HG03095 (cell line): ENCODE data around the gene MYO5A.
A peak's percentile ranks its signal among the peaks of the same experiment; 100 is the strongest.

ENCODE experiments used
- ATAC-seq: cut with Tn5 transposase; IDR thresholded peaks from one replicate; pipeline ENCODE4 v1.9.1; 2021; ENCODE audit warnings: moderate library complexity; ENCODE audit not compliant: unreplicated experiment

The MYO5A gene

DNA sequence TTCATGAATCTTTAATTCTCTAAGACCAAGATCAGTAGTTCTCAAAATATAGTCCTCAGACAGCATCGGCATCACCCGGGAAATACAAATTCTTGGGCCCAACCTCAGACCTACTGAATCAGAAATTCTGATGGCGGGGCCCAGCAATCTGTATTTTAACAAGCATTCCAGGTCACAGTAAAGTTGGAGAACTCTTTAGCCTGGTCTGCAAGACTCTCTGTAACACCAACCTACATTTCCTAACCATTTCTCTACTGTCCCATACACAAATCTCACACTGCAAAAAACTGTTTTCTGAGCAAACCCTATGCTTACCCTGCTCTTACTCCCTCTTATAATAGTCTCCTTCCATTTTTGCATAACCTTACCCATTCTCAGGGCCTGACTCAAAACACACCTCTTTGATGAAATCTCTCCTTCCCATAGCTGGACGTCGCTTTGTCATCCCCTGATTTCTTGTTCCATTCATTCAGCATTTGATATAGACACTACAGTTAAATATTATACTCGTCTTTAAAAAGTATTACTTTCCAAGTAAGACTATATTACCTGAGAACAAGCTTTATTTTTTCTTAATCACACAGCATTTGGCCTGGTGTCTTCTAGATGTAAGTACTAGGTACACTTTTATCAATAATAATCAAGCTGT is 149.8 kb downstream of the MYO5A start:
- peak; percentile 47 for ATAC-seq

DNA sequence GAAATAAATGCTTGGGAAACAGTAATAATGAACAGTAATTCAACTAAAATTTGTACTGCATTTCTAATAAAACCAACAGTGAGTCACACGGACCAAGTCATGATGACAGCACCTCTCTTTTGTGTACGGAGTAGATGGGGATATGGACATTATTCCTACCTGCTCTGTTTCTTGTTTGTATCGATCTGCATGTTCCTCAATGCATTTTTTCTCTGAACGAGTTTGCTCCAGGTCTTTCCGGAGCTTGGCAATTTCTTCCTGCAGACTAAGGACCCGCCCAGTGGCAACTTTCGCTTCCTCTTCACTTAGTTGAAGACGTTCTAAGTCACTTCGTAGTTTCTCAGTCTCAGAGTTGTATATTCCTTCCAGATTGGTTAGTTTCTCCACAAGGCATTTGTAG is 158.7 kb downstream of the MYO5A start:
- ATAC-seq: peak; percentile 61

DNA sequence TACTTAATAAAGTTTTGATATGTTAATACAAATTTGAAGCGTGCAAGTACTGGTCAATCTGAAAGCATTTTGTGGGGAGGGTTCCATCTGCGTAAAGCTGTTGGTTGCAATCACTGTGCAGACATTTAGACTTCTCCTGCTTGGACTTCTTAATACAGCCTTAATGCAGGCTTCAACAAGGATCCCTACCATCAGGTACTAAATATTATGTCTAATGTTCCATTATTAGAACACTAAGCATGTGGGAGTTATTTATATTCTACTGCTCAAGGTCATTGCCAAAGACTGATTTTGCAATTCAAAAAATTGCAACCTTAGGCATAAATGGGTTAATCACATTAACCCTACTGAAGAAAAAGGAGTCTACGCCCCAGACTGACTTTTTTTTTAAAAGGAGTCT is 159.2 kb downstream of the MYO5A start:
- ATAC-seq: no peak

DNA sequence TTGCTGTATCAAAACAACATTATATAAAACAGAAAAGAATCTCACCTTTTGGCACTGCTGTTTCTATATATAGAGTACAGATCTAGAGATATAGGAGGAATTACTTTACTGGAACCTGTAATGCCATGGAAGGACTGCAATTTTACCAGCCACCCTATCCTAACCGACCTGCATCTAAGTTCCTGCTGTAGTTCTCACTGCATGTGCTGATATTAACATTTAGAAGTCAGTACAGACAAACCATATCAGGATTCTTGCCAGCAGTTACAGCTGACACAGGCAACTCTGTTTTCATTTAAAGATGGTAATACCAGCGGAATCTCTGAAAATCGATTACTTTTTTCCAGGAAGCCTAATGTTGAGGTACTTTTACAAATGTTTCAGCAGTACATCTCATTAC is 159.7 kb downstream of the MYO5A start:
- no peak for ATAC-seq

DNA sequence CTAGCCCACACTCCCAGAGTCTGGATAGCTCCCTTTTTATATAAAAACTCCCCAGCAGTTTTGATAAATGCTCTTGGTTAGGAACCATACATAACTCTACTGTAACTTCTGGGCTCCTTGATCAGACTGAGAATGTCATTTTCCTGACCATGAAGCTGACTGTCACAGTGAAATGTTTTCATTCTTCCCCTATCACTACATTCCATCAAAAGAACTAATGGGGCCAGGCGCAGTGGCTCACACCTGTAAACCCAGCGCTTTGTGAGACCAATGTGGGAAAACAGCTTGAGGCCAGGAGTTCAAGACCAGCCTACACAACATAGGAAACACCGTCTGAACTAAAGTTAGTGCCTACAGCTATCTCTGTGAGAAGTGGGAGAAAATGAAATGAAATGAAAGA is 160.3 kb downstream of the MYO5A start:
- no peak for ATAC-seq

DNA sequence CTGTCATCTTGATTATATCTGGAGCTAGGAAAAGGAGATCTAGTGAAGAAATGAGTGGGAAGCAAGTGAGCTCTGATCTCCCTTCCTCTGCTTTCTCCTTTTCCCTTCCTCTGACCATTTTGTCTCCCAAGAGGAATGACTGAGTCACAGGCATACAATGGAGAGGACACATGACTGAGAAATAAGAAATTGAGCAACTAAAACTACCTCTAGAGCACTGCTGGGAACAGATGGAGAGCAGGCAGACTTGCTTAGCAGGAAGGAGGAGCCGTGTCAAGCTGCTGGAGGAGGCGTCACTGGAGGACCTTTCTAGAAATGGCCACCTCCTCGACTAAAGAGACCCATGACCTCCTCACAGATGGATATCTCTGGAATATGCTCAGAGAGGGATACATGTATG is 166.2 kb downstream of the MYO5A start:
- no peak for ATAC-seq

DNA sequence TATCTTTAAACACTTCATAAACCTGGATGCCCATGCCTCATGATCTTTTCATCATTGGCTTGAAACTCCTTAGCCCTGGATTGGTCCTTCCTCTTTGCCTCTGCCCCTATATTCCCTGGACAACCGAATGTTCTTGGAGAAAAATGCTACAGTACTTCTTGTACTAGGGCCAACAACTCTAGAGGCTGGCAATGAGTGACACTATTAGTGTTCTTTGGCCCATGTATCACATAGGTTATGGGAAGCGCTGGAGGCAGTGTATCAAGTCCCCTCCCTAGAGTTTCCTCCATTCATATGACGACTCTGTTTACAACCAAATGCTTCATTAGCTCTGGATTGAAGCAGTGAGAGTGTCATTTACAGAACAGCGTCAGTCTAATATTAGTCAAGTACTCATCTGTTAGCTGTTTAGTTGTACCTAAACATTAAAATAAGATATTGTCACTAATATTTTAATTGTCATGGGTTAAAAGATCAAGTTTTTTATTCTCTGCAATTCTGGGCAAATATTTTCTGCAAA is 166.6 kb downstream of the MYO5A start:
- no peak for ATAC-seq

DNA sequence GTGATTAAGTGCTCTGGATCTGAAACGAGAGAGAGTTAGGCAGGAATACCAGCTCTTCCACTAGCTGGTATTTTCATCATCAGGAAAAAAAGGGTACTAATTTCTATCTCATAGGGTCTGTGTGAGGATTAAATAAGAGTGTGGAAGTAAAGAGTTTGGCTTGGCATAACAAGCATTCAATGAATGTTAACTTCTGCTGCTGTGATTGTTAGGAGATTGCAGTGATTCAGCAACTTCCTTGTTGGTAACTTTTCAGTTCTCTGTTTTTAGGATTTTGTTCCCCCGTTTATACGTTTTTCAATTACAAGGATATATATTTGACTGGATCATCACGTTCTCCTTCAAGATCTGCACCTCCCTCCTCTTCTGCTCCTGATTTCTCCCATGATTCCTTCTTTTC is 167.2 kb downstream of the MYO5A start:
- ATAC-seq: no peak

DNA sequence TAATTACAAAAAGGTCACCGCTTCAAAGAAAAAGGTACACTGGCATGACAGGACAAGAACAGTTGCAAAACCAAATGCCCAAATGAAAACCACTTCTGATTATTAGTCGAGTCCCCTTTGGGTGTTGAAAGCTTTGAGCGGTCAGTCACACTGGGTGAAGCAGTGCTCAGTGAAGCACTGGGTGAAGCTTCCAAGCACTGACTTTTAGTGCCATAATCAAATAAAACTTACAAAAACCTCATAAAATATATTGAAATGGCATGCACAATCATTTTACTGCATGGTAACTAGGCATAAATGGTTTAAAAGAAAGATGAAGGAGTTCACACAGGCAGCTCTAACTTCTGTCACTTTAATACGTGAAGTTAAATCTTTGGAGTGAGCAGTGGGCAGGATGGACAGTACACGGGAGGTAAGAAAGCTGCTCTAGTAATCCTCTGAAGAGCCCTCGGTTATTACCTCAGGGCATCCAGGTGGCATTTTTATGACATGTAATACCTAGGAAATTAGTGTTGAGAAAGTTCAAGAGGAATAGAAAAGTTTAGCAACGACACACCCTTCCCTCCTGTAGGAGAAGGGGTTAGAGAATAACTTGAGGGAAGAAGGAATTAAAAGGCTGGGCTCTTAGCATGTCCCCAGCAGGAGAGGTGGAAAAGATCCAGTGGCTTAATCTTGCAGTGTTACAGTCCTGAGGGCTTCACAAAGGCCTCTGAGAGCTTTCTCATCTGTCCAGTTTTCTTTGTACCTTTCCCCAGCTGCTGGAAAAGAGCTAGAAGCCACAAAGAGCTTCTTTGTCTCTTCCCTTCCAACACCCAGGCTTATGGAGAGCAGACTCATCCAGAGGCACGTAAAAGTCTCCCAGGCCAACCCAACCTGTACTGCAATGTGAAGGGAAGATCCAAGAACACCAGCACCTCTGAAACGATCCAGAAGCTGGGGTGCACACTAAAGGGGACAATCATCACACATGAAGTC is 168.2 kb downstream of the MYO5A start:
- ATAC-seq: no peak

DNA sequence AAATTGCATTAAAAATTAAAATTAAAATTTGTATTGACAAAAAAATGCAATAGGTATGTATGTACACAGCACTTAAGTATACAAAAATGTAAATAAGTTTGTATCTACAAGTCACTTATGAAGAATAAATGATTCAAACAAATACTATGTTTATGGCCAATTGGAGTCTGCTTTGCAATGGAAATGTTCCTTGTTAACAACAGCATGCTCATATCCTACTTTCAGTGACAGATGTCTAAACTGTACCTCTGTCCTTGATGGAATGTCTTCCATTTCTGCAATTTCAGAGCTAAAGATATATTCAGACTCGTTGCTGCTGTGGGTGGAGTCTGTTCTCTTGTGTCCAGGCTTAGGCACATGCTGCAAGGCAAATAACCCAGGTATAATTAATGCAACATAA is 169.0 kb downstream of the MYO5A start:
- ATAC-seq: no peak

DNA sequence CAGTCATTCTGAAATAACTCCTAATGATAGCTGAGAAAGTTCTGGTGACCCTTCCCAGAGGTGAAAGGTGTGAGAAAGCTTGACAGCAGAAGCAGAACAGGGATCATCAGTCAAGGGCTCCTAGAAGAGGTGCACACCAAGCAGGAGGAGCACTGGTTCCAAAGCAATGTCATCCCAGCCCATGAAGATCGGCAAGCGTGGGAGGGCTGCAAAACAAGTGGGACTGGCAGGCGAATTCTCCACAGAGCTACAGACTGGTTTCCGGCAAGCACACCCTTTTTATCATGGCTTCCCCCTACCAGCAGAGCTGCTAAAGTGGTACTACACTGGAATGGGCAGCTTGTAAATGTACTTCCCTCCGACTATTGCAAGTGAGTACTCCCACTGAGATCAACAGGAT is 170.7 kb downstream of the MYO5A start:
- no peak for ATAC-seq

DNA sequence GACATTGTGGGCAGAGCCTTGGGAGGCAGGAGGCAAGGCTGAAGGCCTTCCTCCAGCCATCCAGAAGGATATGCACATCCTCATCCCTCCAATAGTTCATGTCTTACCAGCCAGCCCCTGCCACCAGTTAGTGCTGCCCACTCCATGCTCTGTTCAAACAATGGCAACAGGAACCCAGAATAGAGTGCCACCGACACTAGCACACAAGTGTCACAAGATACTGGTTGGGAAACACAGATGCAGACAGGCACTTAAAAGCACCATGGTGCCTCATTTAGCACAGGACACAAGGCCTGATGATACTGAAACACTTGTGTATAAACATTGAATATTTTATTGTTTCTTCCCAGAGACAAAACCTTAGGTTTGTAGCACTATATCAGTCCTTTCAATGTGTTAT is 176.6 kb downstream of the MYO5A start:
- ATAC-seq: no peak

DNA sequence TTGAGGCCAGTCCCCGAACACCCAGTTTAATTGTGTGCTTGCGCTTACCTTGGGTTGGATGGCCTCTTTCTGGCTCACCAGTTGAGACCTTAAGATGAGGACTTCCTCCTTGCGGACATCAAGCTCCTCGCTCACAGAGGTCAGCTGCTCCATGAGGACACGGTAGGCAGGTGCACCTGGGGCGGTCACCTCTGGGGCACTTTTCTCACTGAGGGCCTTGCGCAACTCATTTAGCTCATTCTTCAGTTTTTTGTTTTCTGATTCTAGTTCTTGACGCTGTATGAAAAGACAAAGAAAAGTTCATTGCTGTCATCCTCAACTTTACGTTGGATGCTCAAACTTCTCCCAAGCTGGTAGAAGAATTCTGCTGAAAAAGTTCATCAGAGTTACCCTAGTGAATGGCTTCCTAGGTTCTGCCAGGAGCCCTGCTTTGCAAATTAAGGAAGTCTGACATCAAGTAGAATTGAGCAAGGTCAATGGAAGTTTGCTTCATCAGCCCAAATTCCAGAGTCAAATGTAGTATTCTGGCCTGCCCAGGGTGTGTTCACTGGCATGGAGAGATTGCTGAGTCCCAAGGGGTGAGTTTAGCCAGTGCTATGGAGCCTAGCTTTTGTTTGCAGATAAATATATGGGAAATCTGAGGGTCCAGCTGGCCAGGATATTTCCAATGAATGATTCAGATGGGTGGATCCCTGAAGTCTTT is 177.3 kb downstream of the MYO5A start:
- ATAC-seq: no peak

DNA sequence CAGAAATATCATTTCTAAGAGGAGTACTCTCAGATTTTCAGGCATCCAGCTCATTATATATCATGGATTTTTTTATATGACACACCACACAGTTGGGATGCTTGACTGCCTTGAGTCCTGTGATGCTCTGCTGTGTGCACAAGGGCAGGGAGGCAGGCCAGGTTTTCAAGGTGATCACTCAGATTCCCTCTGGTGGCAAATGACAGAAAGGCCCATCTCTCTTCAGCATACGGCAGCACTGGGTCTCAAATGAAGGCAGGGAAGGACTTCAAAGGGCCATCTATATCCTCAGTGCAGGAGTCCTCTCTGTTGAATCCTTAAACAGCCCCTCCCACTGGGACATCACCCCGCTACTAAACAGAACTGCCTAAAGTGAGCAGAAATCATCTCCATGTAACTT is 178.3 kb downstream of the MYO5A start:
- ATAC-seq: no peak

DNA sequence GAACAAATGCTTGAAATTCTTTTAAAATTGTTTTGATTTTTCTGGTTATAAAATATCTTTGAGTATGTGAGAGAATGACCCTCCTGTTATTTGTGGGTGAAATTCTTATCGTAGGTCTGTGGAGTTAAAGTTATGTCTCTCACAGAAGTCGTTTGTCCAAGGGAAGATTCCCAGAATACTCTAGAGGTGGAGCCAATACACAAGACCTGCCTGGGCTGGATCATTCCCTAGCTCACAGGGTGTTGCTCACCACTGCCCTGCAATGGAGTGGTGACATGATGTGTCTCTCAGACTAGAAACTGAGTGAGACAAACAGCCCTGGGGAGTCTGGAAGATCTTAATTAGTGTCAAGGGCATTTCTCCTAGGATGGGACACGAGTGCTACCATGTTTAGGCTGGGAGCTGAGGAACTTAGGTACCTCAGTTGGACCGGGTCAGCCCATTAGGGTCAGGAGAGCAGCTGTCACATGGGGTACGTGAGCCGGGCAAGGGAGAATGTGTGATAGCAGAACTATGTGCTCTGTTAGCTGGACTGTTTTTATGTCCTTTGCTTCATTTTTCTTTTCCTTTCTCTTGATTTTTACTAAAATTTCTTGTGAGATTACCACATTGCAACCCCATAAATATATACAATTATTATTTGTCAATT is 179.5 kb downstream of the MYO5A start:
- no peak for ATAC-seq

DNA sequence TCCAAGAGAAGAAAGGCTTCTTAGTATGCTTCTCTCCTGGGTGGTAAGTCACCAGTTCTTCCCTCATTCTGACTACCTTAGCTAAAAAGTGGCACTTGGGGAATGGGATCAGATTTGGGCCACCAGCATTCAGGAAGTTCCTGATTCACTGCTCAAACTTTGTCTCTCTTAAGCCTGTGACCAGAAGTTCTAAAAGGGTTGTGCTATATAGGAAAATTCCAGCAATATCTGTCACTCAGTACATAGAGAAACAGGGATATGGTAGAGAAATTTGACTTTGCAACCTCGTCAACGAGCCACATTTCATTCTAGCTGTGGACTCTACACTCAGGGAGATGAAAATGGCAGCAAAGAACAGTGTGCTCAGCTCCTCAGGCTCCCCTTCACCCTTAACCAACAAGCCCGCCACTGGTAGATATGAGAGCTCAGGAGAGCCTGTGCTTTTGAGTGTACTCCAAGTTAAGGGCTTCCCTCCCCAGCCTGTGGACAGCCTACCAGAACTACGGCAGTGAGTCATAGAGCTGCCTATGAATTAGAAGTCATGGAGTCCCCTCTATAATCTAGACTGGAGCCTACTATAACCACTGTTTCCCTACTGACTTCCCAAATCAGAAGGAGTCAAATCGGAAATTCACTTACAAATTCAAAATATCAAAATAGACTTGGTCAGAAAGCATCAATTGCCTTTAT is 180.5 kb downstream of the MYO5A start:
- ATAC-seq: no peak

DNA sequence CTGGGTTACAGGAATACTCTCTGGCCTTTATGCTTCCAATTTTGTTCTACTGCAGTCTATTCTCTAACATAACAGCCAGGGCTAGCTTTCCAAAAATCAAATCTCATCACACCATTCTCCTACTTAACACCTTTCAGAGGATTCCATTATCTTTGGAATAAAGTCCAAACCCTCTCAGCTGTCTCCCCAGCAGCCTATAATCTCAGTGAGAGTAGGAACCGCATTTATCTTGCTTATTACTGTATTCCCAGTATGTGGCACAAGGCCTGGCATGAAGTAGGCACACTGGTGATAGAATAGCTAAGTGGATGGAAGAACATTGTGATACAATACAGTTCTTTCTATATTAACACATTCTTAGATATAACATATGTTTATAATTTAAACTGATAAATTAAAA is 184.1 kb downstream of the MYO5A start:
- ATAC-seq: no peak

DNA sequence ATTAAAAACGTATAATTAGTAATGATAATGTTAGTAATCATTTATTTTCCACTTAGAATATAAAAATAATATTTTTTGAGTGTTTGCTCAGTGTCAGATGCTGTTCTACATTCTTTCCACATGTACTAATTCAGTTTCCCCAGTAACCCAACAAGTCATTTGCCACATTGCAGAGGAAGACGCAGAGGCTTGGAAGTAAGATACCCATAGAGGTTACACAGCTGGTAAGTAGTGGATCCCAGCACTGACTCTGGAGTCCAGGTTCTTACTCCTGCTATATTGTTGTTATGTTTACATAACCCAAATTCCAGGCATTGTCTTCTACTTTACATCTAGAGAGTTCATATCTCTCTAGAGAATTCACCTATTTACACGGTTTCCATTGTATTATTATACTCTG is 184.8 kb downstream of the MYO5A start:
- no peak for ATAC-seq

DNA sequence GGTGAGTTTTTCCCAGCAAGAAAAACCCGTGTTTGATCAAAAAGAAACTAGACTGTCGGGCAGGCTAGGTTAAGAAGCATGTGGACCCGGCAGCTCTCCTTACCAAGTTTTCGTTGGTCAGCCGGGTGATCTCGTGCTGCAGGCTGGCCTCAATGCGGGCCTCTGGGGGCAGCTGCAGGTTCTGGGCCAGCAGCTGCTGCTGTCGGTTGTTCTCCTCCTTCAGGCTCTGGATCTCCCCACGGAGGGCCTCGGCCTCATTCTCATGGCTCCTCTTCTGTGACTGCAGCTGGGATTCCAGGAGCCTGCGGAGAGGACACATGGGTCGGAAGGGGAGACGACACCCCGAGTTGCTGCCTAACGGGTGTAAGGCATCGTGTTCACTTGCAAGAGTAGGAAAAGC is 188.6 kb downstream of the MYO5A start:
- ATAC-seq: no peak

DNA sequence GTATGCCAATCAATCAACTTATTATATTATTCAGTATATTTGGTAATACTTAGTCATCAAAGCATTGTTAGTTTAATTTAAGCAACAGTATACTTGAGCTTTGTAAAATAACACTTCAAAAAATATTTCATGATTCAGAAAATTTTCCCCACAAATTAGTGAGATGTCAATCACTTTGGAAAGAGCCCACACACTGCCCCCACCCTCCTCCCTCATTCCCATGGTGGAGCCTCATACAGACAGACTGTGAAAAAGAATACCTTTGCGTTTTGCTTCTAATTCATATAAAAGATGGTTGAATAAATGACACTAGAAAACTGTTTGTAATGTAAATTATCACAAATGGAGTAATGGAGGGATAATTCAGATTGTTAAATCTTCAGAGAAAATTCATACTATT is 189.8 kb downstream of the MYO5A start:
- no peak for ATAC-seq
